MCF 10A (cell line): ENCODE measurements around the gene POLR2F. TPM values are rescaled to one million over a fixed set of nuclear protein-coding genes. Genes with fewer than 3 reads are reported as not detected.

Experiments used
- BruUV-seq: library from RNA; stranded (reverse); fragments of 400-500 nt; replicated peaks from 2 replicates; lab custom pipeline; 2021; lab: Mats Ljungman, UMichigan
- CTCF ChIA-PET: fragments of 300-600 bp; sonication (Branson Sonifier 250); formaldehyde crosslinking; extraction: SDS; loops from one replicate; lab custom pipeline; 2021; ENCODE audit warnings: antibody characterized with exemption, inconsistent platforms; lab: Yijun Ruan, JAX
- POLR2A ChIA-PET: fragments of 300-600, 350-650 bp; sonication (Branson Sonifier 250); formaldehyde crosslinking; extraction: SDS; loops from one replicate; lab custom pipeline; 2020; ENCODE audit warnings: antibody characterized with exemption, inconsistent platforms; lab: Yijun Ruan, JAX
- DNase-seq: peaks from one replicate; pipeline ENCODE4 v3.0.0-alpha.2; 2018; ENCODE audit not compliant: unreplicated experiment
- H3K27ac Mint-ChIP-seq: one replicate; pipeline ENCODE4 v1.8.0; 2022; ENCODE audit warnings: mild to moderate bottlenecking, low read depth, mixed read lengths; ENCODE audit not compliant: unreplicated experiment
- H3K27me3 Mint-ChIP-seq: one replicate; pipeline ENCODE4 v1.8.0; 2022; ENCODE audit warnings: mixed read lengths; ENCODE audit not compliant: insufficient read depth, unreplicated experiment
- H3K36me3 Mint-ChIP-seq: one replicate; pipeline ENCODE4 v1.8.0; 2022; ENCODE audit warnings: mild to moderate bottlenecking, moderate library complexity, mixed read lengths; ENCODE audit not compliant: insufficient read depth, unreplicated experiment
- H3K4me1 Mint-ChIP-seq: one replicate; pipeline ENCODE4 v1.8.0; 2022; ENCODE audit warnings: mixed read lengths; ENCODE audit not compliant: insufficient read depth, unreplicated experiment
- H3K4me3 Mint-ChIP-seq: one replicate; pipeline ENCODE4 v1.8.0; 2022; ENCODE audit warnings: mild to moderate bottlenecking, moderate library complexity, mixed read lengths; ENCODE audit not compliant: unreplicated experiment
- H3K9me3 Mint-ChIP-seq: one replicate; pipeline ENCODE4 v1.8.0; 2022; ENCODE audit warnings: mixed read lengths; ENCODE audit not compliant: unreplicated experiment
- intact Hi-C: fragments of 100-400 bp; cut with micrococcal nuclease; formaldehyde crosslinking; loops from 2 replicates; pipeline ENCODE4 v1.14.1; 2022
- total RNA-seq: library from RNA; stranded (reverse); gene quantifications from 2 replicates; pipeline ENCODE4 v1.2.3, GENCODE V29; 2022
- TF ChIP-seq, protein P1 (sequence below): fragments of 200-600 bp; IDR thresholded peaks from one replicate; pipeline ENCODE4 v1.8.0; 2022; ENCODE audit warnings: antibody characterized with exemption, mild to moderate bottlenecking; ENCODE audit not compliant: unreplicated experiment

Gene POLR2F
- total RNA-seq, 1 experiment from 2014 or later, result 87.5 TPM

DNA sequence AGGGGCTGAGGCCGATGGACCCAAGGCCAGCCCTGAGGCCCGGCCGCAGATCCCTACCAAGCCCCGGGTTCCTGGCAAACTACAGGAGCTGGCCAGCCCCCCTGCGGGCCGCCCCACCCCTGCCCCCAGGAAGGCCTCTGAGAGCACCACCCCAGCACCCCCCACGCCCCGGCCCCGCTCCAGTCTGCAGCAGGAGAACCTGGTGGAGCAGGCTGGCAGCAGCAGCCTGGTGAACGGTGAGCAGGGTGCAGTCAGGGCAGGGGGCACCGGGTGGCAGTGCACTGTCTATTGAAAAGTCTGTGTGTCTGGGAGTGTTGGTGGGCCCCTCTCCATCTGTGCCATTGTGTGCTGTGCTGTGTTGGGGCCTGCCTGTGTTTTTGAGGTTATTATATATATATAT lies 31.3 kb upstream of the POLR2F start:
- ChIA-PET POLR2A (no interaction called here), CTCF (interaction anchor here (0.5 to 0.6 kb wide), 2 partner anchors 10 to 29 kb away, joined by 3 read pairs; no protein-coding TSS in a partner anchor)
- Mint-ChIP-seq H3K9me3 (no peaks in the 10 kb centered on the region), H3K4me1 (no peaks in the 10 kb centered on the region), H3K27me3 (no peaks in the 10 kb centered on the region), H3K27ac (no peak overlapping the region), H3K36me3 (peaks cover 62% of the 10 kb centered on the region), H3K4me3 (no peak overlapping the region)
- DNase-seq, result no peak
- BruUV-seq, result no TSS peak
- TF ChIP-seq, protein P1, sequence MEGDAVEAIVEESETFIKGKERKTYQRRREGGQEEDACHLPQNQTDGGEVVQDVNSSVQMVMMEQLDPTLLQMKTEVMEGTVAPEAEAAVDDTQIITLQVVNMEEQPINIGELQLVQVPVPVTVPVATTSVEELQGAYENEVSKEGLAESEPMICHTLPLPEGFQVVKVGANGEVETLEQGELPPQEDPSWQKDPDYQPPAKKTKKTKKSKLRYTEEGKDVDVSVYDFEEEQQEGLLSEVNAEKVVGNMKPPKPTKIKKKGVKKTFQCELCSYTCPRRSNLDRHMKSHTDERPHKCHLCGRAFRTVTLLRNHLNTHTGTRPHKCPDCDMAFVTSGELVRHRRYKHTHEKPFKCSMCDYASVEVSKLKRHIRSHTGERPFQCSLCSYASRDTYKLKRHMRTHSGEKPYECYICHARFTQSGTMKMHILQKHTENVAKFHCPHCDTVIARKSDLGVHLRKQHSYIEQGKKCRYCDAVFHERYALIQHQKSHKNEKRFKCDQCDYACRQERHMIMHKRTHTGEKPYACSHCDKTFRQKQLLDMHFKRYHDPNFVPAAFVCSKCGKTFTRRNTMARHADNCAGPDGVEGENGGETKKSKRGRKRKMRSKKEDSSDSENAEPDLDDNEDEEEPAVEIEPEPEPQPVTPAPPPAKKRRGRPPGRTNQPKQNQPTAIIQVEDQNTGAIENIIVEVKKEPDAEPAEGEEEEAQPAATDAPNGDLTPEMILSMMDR, result no peak
- intact Hi-C loops, result no loop called here

DNA sequence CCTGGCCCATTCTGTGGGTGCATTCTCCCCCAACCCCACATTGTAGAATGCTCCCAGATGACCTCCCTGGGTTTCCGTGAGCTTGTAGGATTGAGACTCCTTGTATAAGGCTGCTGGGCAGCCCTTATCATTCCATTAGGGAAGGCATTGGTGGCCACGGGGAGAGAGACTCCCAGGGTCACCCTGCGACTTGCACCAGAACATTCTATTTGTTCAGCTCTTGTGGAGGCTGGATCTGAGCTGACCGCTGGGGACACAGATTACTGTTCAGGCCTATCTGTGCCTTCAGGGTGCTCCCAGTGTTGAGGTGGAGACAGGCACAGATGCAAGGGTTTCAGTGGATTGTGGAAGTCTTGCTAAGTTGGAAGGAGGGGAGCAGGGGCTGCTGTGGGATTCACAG lies 29.6 kb upstream of the POLR2F start:
- Mint-ChIP-seq H3K27me3 (no peaks in the 10 kb centered on the region), H3K27ac (no peak overlapping the region), H3K4me1 (peaks cover 6% of the 10 kb centered on the region), H3K36me3 (peaks cover 79% of the 10 kb centered on the region), H3K4me3 (no peak overlapping the region), H3K9me3 (no peaks in the 10 kb centered on the region)
- ChIA-PET POLR2A (no interaction called here), CTCF (interaction anchor here (0.5 to 2.0 kb wide), 4 partner anchors 10 to 332 kb away, joined by 3 to 7 read pairs (median 3); no protein-coding TSS in a partner anchor)
- no peak for DNase-seq
- intact Hi-C loops, result no loop called here
- no TSS peak for BruUV-seq
- TF ChIP-seq, protein P1, result no peak

DNA sequence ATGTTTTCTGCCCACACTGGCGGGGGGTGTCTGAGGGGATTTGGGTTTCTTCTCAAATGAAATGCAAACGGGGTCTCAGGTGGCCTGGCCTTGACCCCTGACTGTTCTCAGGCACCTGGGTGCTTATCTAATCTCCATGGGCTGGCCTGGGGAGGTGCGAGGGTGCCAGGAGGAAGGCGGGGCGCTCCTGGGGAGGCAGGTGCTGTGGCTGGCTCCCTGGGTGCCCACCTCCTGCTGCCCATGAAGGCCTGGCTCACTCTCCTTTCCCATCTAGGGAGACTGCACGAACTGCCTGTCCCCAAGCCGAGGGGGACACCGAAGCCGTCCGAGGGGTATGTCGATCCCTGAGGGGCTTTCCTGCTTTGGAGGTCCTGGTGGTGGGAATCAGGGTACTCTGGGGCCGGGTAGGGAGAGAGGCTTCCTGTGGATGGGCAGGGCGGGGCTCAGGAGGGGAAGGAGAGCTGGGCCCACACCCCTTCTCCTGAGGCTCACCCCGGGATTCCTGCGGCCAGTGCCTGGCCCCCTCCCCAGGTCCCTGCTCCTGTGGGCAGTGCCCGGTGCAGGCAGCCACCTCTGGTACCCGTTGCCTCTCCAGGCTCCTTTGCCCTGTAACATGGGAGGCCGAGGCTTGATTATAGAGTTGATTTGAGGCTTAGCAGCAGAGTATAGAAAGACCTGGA lies 29.0 kb upstream of the POLR2F start:
- no peak for DNase-seq
- no TSS peak for BruUV-seq
- H3K4me1 Mint-ChIP-seq, result peaks cover 6% of the 10 kb centered on the region
- H3K27ac Mint-ChIP-seq, result no peak overlapping the region
- no peaks in the 10 kb centered on the region for H3K9me3 Mint-ChIP-seq
- ChIA-PET POLR2A (interaction anchor here (1.0 kb wide), 1 partner anchor 16 kb away, joined by 4 read pairs; no protein-coding TSS in a partner anchor), CTCF (interaction anchor here (0.5 to 2.0 kb wide), 4 partner anchors 9 to 333 kb away, joined by 3 to 7 read pairs (median 3); no protein-coding TSS in a partner anchor)
- no peak overlapping the region for H3K4me3 Mint-ChIP-seq
- TF ChIP-seq, protein P1, result no peak
- intact Hi-C loops, result no loop called here
- H3K36me3 Mint-ChIP-seq, result peaks cover 80% of the 10 kb centered on the region
- H3K27me3 Mint-ChIP-seq, result no peaks in the 10 kb centered on the region

DNA sequence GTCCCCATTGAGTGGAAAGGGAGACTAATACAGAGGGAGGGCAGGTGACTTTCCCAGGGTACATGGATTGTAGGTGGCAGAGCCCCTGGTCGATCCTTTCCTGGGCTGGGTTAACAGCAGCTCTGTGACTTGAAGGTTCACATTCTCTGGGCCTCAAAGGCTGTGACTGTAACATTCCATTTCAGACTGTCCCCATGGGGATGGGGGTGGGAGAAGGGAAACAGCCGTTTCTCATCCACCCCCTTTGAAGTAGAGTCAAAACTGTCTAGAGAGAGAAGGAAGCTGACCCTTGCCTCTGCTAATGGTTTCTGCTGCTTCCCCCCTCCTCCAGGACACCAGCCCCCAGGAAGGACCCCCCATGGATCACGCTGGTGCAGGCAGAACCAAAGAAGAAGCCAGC lies 28.2 kb upstream of the POLR2F start:
- no TSS peak for BruUV-seq
- H3K36me3 Mint-ChIP-seq, result peaks cover 79% of the 10 kb centered on the region
- POLR2A ChIA-PET, result interaction anchor here (0.5 to 1.0 kb wide), 2 partner anchors 17 to 76 kb away, joined by 3 to 4 read pairs; partner anchors contain the start of gene EIF3L
- TF ChIP-seq, protein P1, result no peak
- DNase-seq, result no peak
- H3K9me3 Mint-ChIP-seq, result no peaks in the 10 kb centered on the region
- H3K27me3 Mint-ChIP-seq, result no peaks in the 10 kb centered on the region
- H3K27ac Mint-ChIP-seq, result no peak overlapping the region
- CTCF ChIA-PET, result interaction anchor here (0.5 to 1.6 kb wide), 2 partner anchors 25 to 38 kb away, joined by 3 read pairs; no protein-coding TSS in a partner anchor
- no peak overlapping the region for H3K4me3 Mint-ChIP-seq
- peaks cover 6% of the 10 kb centered on the region for H3K4me1 Mint-ChIP-seq
- intact Hi-C loops, result no loop called here
